ENCODE data around the gene ERMARD. TPM values are rescaled to one million over a fixed set of nuclear protein-coding genes. Genes with fewer than 3 reads are reported as not detected.

Gene ERMARD
- total RNA-seq, 4 donors from 2014 or later = 10.3 to 21.4 (median 17.6) TPM

DNA sequence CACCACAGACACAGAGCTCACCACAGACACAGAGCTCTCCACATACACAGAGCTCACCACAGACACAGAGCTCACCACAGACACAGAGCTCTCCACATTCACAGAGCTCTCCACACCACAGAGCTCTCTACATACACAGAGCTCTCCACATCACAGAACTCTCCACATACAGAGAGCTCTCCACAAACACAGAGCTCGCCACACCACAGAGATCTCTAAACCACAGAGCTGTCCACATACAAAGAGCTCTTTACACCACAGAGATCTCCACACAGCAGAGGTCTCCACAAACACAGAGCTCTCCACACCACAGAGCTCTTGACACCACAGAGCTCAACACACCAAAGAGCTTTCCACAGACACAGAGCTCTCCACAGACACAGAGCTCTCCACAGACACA lies 55.8 kb downstream of the ERMARD start:
- TF ChIP-seq POLR2A (IDR thresholded peaks at IDR 0.05) = no peak
- TF ChIP-seq, protein P1, sequence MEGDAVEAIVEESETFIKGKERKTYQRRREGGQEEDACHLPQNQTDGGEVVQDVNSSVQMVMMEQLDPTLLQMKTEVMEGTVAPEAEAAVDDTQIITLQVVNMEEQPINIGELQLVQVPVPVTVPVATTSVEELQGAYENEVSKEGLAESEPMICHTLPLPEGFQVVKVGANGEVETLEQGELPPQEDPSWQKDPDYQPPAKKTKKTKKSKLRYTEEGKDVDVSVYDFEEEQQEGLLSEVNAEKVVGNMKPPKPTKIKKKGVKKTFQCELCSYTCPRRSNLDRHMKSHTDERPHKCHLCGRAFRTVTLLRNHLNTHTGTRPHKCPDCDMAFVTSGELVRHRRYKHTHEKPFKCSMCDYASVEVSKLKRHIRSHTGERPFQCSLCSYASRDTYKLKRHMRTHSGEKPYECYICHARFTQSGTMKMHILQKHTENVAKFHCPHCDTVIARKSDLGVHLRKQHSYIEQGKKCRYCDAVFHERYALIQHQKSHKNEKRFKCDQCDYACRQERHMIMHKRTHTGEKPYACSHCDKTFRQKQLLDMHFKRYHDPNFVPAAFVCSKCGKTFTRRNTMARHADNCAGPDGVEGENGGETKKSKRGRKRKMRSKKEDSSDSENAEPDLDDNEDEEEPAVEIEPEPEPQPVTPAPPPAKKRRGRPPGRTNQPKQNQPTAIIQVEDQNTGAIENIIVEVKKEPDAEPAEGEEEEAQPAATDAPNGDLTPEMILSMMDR (IDR thresholded peaks at IDR 0.05) = no peak
- Histone ChIP-seq H3K36me3 (no peaks in the 10 kb centered on the region), H3K4me1 (no peaks in the 10 kb centered on the region), H3K4me3 (no peak overlapping the region), H3K27me3 (peaks cover 0 to 35% (median 0%) of the 10 kb centered on the region in 4 donors), H3K9me3 (no peaks in the 10 kb centered on the region), H3K27ac (no peak overlapping the region)
- intact Hi-C loops (cut with DNase I) = no loop called here
- WGBS, 2 donors = 60% methylated on average over 1 of the region's 1 CpG; no CpG with 5 or more reads in 1 of the 2 donors
- DNase-seq = no peak

DNA sequence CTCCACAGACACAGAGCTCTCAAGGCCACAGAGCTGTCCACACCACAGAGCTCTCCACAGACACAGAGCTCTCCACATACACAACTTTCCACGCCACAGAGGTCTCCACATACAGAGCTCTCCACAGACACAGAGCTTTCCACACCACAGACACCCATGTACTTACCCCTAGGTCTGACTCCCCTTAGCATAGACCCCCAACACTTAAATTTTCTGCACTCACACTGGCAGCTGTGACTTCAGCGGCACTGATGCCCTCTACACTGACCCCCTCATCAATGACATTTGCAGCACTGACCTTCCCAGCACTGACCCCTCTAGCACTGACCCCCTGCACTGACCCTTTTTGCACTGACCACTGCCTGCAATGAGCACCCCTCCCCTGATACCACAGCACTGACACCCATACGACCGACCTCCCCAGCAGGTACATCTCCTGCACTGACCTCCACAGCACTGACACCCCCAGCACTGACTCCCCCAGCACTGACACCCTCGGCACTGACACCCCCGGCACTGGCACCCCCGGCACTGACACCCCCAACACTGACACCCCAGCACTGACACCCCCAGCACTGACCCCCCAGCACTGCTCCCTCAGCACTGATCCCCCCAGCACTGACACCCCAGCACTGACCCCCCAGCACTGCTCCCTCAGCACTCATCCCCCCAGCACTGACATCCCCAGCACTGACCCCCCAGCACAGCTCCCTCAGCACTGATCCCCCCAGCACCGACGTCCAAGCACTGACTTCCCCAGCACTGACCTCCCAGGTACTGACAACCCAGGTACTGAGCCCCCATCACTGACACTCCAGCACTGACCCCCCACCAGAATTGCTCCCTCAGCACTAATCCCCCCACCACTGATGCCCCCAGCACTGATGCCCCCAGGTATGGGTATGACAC lies 56.5 kb downstream of the ERMARD start:
- H3K27ac ChIP-seq = no peak overlapping the region
- H3K9me3 ChIP-seq = no peaks in the 10 kb centered on the region
- no peaks in the 10 kb centered on the region for H3K36me3 ChIP-seq
- no peaks in the 10 kb centered on the region for H3K4me1 ChIP-seq
- 76 to 80% methylated on average over 4 of the region's 9 CpGs for WGBS, 2 donors
- DNase-seq = no peak
- TF ChIP-seq POLR2A (IDR thresholded peaks at IDR 0.05) = no peak
- TF ChIP-seq, protein P1 (IDR thresholded peaks at IDR 0.05) = no peak
- H3K4me3 ChIP-seq = no peak overlapping the region
- intact Hi-C loops (cut with DNase I) = no loop called here
- peaks cover 0 to 35% (median 0%) of the 10 kb centered on the region in 4 donors for H3K27me3 ChIP-seq

DNA sequence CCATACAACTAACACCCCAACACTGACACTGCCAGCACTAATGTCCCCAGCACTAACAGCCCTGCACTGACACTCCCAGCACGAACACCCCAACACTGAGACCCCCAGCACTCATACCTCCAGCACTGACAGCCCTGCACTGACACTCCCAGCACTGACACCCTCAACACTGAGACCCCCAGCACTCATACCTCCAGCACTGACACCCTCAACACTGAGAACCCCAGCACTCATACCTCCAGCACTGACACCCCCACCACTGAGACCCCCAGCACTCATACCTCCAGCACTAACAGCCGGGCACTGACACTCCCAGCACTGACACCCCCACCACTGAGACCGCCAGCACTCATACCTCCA lies 57.2 kb downstream of the ERMARD start:
- WGBS, 2 donors = 83 to 92% methylated on average over 1 to 2 of the region's 3 CpGs
- no peak for DNase-seq

DNA sequence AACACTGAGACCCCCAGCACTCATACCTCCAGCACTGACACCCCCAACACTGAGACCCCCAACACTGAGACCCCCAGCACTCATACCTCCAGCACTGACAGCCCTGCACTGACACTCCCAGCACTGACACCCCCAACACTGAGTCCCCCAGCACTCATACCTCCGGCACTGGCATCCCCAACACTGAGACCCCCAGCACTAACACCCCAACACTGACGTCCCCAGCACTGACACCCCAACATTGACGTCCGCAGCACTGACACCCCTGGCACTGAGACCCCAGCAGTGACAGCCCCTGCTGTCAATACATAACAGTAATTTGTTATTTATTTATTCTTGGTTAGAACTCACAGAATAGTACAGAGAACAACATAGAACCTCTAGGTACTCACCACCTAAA lies 58.0 kb downstream of the ERMARD start:
- no peak overlapping the region for H3K27ac ChIP-seq
- no peak overlapping the region for H3K4me3 ChIP-seq
- WGBS, 2 donors = 89% methylated on average over 4 of the region's 4 CpGs; no CpG with 5 or more reads in 1 of the 2 donors
- no peak for DNase-seq
- H3K36me3 ChIP-seq = no peaks in the 10 kb centered on the region
- intact Hi-C loops (cut with DNase I) = no loop called here
- TF ChIP-seq, protein P1 (IDR thresholded peaks at IDR 0.05) = no peak
- no peak for TF ChIP-seq POLR2A (IDR thresholded peaks at IDR 0.05)
- no peaks in the 10 kb centered on the region for H3K9me3 ChIP-seq
- H3K4me1 ChIP-seq = no peaks in the 10 kb centered on the region
- H3K27me3 ChIP-seq = peaks cover 0 to 23% (median 0%) of the 10 kb centered on the region in 4 donors

More for the DNA sequence above, 57.2 kb downstream of the ERMARD start:
- Histone ChIP-seq H3K27ac (no peak overlapping the region), H3K4me1 (no peaks in the 10 kb centered on the region), H3K36me3 (no peaks in the 10 kb centered on the region), H3K9me3 (no peaks in the 10 kb centered on the region), H3K27me3 (peaks cover 0 to 31% (median 0%) of the 10 kb centered on the region in 4 donors), H3K4me3 (no peak overlapping the region)
- TF ChIP-seq, protein P1 (IDR thresholded peaks at IDR 0.05) = no peak
- TF ChIP-seq POLR2A (IDR thresholded peaks at IDR 0.05) = no peak
- intact Hi-C loops (cut with DNase I) = no loop called here

Data from esophagus squamous epithelium (tissue), 5 donors.